Measurements from ENCODE around the gene KRTAP9-8. TPM values are rescaled to one million over a fixed set of nuclear protein-coding genes. Genes with fewer than 3 reads are reported as not detected.

Gene KRTAP9-8
- total and polyA plus RNA-seq, 2 of the 8 experiments (the other 6 are each of a cell fraction or from before 2014, with no cell fraction given): not detected

DNA sequence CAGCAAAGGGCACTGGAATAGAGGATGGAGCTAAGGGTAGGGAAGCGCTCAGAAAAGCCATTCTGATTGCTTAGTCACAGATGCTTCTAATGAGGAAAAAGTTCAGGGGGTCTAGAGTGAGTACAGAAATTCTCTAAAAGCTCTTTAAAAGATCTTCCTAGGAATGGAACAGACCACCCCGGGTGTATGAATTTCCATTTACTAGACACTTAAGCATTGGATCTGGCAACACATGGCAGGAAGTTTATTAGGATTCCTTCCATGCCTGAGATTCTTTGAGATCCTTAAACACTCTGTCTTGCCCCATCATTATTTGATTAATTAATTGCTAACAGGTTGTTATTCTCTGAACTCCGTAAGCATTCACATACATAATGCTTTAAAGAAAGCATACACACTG lies 46.2 kb downstream of the KRTAP9-8 start:
- H2AFZ ChIP-seq (ENCODE audit: low read length): peak overlapping the region; percentile 67; the same call in 1 of the 2 replicates
- no peak overlapping the region for H3K4me3 ChIP-seq (ENCODE audit: extremely low read depth in 1 of 4, insufficient read depth in 2 of 4, low read depth in 3 of 4, low read length in 4 of 4)
- no peaks in the 10 kb centered on the region for H4K20me1 ChIP-seq (replicated peaks in 1 of 2; ENCODE audit: control insufficient read depth in 1 of 2, insufficient read depth in 2 of 2, low read length in 2 of 2)
- H2BK15ac ChIP-seq (ENCODE audit: low read length): no peak overlapping the region
- no peak for FAIRE-seq
- H3K9me3 ChIP-seq (ENCODE audit: insufficient read depth in 2 of 2, low read depth in 1 of 2, low read length in 1 of 2): no peaks in the 10 kb centered on the region
- no peaks in the 10 kb centered on the region for H3K27me3 ChIP-seq (replicated peaks in 1 of 4; ENCODE audit: control insufficient read depth in 3 of 4, extremely low read depth in 1 of 4, insufficient read depth in 3 of 4, low read length in 3 of 4)
- no peak overlapping the region for H2AK5ac ChIP-seq (ENCODE audit: low read depth, low read length)
- H3K79me1 ChIP-seq (ENCODE audit: low read depth, low read length): no peaks in the 10 kb centered on the region
- ChIA-PET POLR2A (ENCODE audit: partially characterized antibody) (no interaction called here), CTCF (ENCODE audit: partially characterized antibody) (interaction anchor here (0.9 to 1.1 kb wide), 2 partner anchors 38 to 44 kb away, joined by 3 read pairs; no protein-coding TSS in a partner anchor)
- no peak overlapping the region for H3K4ac ChIP-seq (replicated peaks; ENCODE audit: insufficient read length, low read depth, low read length)
- no peaks in the 10 kb centered on the region for H3K79me2 ChIP-seq (ENCODE audit: control insufficient read depth in 1 of 2, insufficient read depth in 2 of 2, low read length in 2 of 2)
- no peak overlapping the region for H3K14ac ChIP-seq (ENCODE audit: insufficient read length)
- H3K56ac ChIP-seq (replicated peaks; ENCODE audit: insufficient read length, low read depth, low read length): no peak overlapping the region
- no peak overlapping the region for H4K91ac ChIP-seq (replicated peaks; ENCODE audit: insufficient read length, low read length)
- H2BK20ac ChIP-seq (ENCODE audit: low read length): 0 out of 2 replicates have a peak overlapping the region, but pooled peaks have one; percentile 0
- H3K36me3 ChIP-seq (ENCODE audit: control insufficient read depth in 2 of 4, insufficient read depth in 4 of 4, low read length in 3 of 4): no peaks in the 10 kb centered on the region
- H2BK120ac ChIP-seq (replicated peaks; ENCODE audit: low read depth, low read length): no peak overlapping the region
- no peak overlapping the region for H3K23ac ChIP-seq (ENCODE audit: insufficient read length)
- TF ChIP-seq SIN3A (conservative IDR thresholded peaks at IDR 0.05 in 1 of 2, IDR thresholded peaks at IDR 0.05 in 1 of 2; ENCODE audit: low read depth in 1 of 2, low read length in 2 of 2): no peak
- TF ChIP-seq BACH1 (IDR thresholded peaks at IDR 0.05; ENCODE audit: low read length): no peak
- no peak for TF ChIP-seq FOSL1 (IDR thresholded peaks at IDR 0.05; ENCODE audit: insufficient read depth, low read depth, low read length)
- TF ChIP-seq CHD1 (IDR thresholded peaks at IDR 0.05; ENCODE audit: low read depth, low read length): no peak
- TF ChIP-seq POU5F1 (IDR thresholded peaks at IDR 0.05; ENCODE audit: low read depth, low read length): no peak
- no peak for TF ChIP-seq EZH2 (IDR thresholded peaks at IDR 0.05; ENCODE audit: low read depth, low read length, severe bottlenecking)
- TF ChIP-seq GTF2F1 (IDR thresholded peaks at IDR 0.05; ENCODE audit: borderline replicate concordance, low read depth, low read length): no peak
- no peak overlapping the region for H2BK5ac ChIP-seq (ENCODE audit: low read depth, low read length)
- no peaks in the 10 kb centered on the region for H3K23me2 ChIP-seq (ENCODE audit: low read depth, low read length)
- H2BK12ac ChIP-seq (ENCODE audit: low read depth, low read length): no peak overlapping the region
- WGBS, 2 experiments (ENCODE audit: extremely low coverage in 1 of 2, insufficient coverage in 1 of 2, insufficient read length in 1 of 2, insufficient replicate concordance in 2 of 2, low coverage in 1 of 2, low lambda C conversion rate in 2 of 2, missing lambda C conversion rate in 1 of 2): 77% methylated on average over 3 of the region's 3 CpGs; no CpG with 5 or more reads in 1 of the 2 experiments
- no peak overlapping the region for H3K4me2 ChIP-seq (ENCODE audit: insufficient read depth in 1 of 2, low read depth in 2 of 2, low read length in 2 of 2)
- no peak overlapping the region for H4K5ac ChIP-seq (ENCODE audit: insufficient read length, low read depth, low read length)
- no peak overlapping the region for H3K9ac ChIP-seq (replicated peaks in 1 of 4; ENCODE audit: extremely low read depth in 1 of 4, low read depth in 3 of 4, low read length in 3 of 4)
- no peak overlapping the region for H4K8ac ChIP-seq (ENCODE audit: extremely low read depth, insufficient read depth, low read length)
- H3K27ac ChIP-seq (ENCODE audit: low read depth, low read length): no peak overlapping the region
- H3K18ac ChIP-seq (ENCODE audit: extremely low read depth, low read length): no peak overlapping the region
- no peak for DNase-seq (ENCODE audit: low read depth in 1 of 2, low spot score in 2 of 2)
- H3K4me1 ChIP-seq (replicated peaks in 1 of 4; ENCODE audit: control insufficient read depth in 3 of 4, insufficient read depth in 4 of 4, low read length in 3 of 4): no peaks in the 10 kb centered on the region

All from H1 (cell line).